HEK293 (cell line): ENCODE measurements around the gene ISX.

Source experiments
- CTCF ChIA-PET: fragments of 350-600 bp; formaldehyde crosslinking; extraction: SDS; loops from one replicate; lab custom pipeline; 2021; ENCODE audit warnings: antibody characterized with exemption; lab: Yijun Ruan, JAX
- POLR2A ChIA-PET: fragments of 300-600 bp; formaldehyde crosslinking; extraction: SDS; loops from one replicate; lab custom pipeline; 2020; ENCODE audit warnings: antibody characterized with exemption, inconsistent platforms; lab: Yijun Ruan, JAX
- H3K27ac ChIP-seq: fragments of 200-500 bp; sonication (Bioruptor generic); 2 replicates; pipeline ENCODE4 v1.5.1; 2014; ENCODE audit warnings: low read depth, low read length, control low read depth, inconsistent platforms; ENCODE audit errors: extremely low read depth
- H3K36me3 ChIP-seq, 2 experiments: fragments of 200-500 bp in 1 of 2; sonication (Bioruptor generic) in 1 of 2; 1 replicate in 1 of 2; 2 replicates in 1 of 2; pipeline ENCODE4 v1.5.1; 2014 to 2017; ENCODE audit warnings: inconsistent platforms in 2 of 2, low read length in 2 of 2; ENCODE audit not compliant: control insufficient read depth in 2 of 2, insufficient read depth in 1 of 2
- H3K4me1 ChIP-seq: fragments of 200-500 bp; sonication (Bioruptor generic); 2 replicates; pipeline ENCODE4 v1.5.1; 2014; ENCODE audit warnings: mild to moderate bottlenecking, low read length, inconsistent platforms; ENCODE audit not compliant: control insufficient read depth, insufficient read depth
- H3K4me3 ChIP-seq: 2 replicates; pipeline ENCODE4 v1.5.1; 2011; ENCODE audit warnings: low read depth, mild to moderate bottlenecking, control low read depth, low read length, moderate library complexity
- H3K9me3 ChIP-seq: fragments of 200-500 bp; sonication (Bioruptor generic); 2 replicates; pipeline ENCODE4 v1.5.1; 2014; ENCODE audit warnings: low read depth, low read length, inconsistent platforms; ENCODE audit not compliant: control insufficient read depth, insufficient read depth
- KLF10 ChIP-seq: fragments of 450-650 bp; IDR thresholded peaks from 2 replicates; pipeline ENCODE4 v1.5.1; 2018; ENCODE audit warnings: missing biosample characterization, mild to moderate bottlenecking, missing genetic modification characterization
- KLF9 ChIP-seq: fragments of 450-650 bp; formaldehyde crosslinking; IDR thresholded peaks from 2 replicates; pipeline ENCODE4 v1.5.1; 2016; ENCODE audit warnings: missing biosample characterization, missing genetic modification characterization, low read depth
- MYNN ChIP-seq: fragments of 450-650 bp; formaldehyde crosslinking; IDR thresholded peaks from 2 replicates; pipeline ENCODE4 v1.5.1; 2016; ENCODE audit warnings: missing biosample characterization, missing genetic modification characterization, borderline replicate concordance
- RBAK ChIP-seq: fragments of 450-650 bp; formaldehyde crosslinking; IDR thresholded peaks from 2 replicates; pipeline ENCODE4 v1.5.1; 2016; ENCODE audit warnings: missing biosample characterization, missing genetic modification characterization
- SALL2 ChIP-seq: fragments of 450-650 bp; formaldehyde crosslinking; IDR thresholded peaks from 2 replicates; pipeline ENCODE4 v1.5.0; 2017; ENCODE audit warnings: missing biosample characterization, mild to moderate bottlenecking, missing genetic modification characterization, borderline replicate concordance
- SP2 ChIP-seq: fragments of 450-650 bp; formaldehyde crosslinking; IDR thresholded peaks from 2 replicates; pipeline ENCODE4 v1.5.1; 2016; ENCODE audit warnings: missing biosample characterization, missing genetic modification characterization
- TCF7L2 ChIP-seq: IDR thresholded peaks from 2 replicates; pipeline ENCODE4 v1.6.1; 2011; ENCODE audit warnings: low read depth, mild to moderate bottlenecking, inconsistent platforms, low read length, moderate library complexity, borderline replicate concordance
- TRIM28 ChIP-seq: IDR thresholded peaks from 2 replicates; pipeline ENCODE4 v1.6.1; 2011; ENCODE audit warnings: low read length, control low read depth, borderline replicate concordance
- ZFP69B ChIP-seq: fragments of 450-650 bp; formaldehyde crosslinking; IDR thresholded peaks from 2 replicates; pipeline ENCODE4 v1.5.1; 2016; ENCODE audit warnings: missing biosample characterization, missing genetic modification characterization
- ZNF138 ChIP-seq: fragments of 450-650 bp; formaldehyde crosslinking; IDR thresholded peaks from 2 replicates; pipeline ENCODE4 v1.5.1; 2016; ENCODE audit warnings: missing biosample characterization, missing genetic modification characterization, borderline replicate concordance
- ZNF221 ChIP-seq: fragments of 450-650 bp; formaldehyde crosslinking; IDR thresholded peaks from 2 replicates; pipeline ENCODE4 v1.5.1; 2017; ENCODE audit warnings: missing biosample characterization, missing genetic modification characterization, borderline replicate concordance
- ZNF350 ChIP-seq: fragments of 450-650 bp; formaldehyde crosslinking; IDR thresholded peaks from 2 replicates; pipeline ENCODE4 v1.5.0; 2017; ENCODE audit warnings: missing biosample characterization, mild to moderate bottlenecking, missing genetic modification characterization
- ZNF366 ChIP-seq: fragments of 450-650 bp; formaldehyde crosslinking; conservative IDR thresholded peaks from 2 replicates; pipeline ENCODE4 v1.5.1; 2016; ENCODE audit warnings: missing biosample characterization, missing genetic modification characterization
- ZNF433 ChIP-seq: fragments of 450-650 bp; formaldehyde crosslinking; IDR thresholded peaks from 2 replicates; pipeline ENCODE4 v1.5.1; 2016; ENCODE audit warnings: missing biosample characterization, missing genetic modification characterization, low read depth
- ZNF571 ChIP-seq: fragments of 450-650 bp; formaldehyde crosslinking; IDR thresholded peaks from 2 replicates; pipeline ENCODE4 v1.5.0; 2017; ENCODE audit warnings: missing biosample characterization, missing genetic modification characterization
- ZNF624 ChIP-seq: fragments of 450-650 bp; formaldehyde crosslinking; IDR thresholded peaks from 2 replicates; pipeline ENCODE4 v1.5.1; 2017; ENCODE audit warnings: missing biosample characterization, missing genetic modification characterization
- ZNF626 ChIP-seq: fragments of 450-650 bp; sonication (Bioruptor Pico); formaldehyde crosslinking; IDR thresholded peaks from 2 replicates; pipeline ENCODE4 v1.5.1; 2018; ENCODE audit warnings: missing biosample characterization, missing genetic modification characterization, inconsistent platforms
- ZNF670 ChIP-seq: fragments of 450-650 bp; formaldehyde crosslinking; IDR thresholded peaks from 2 replicates; pipeline ENCODE4 v1.5.1; 2016; ENCODE audit warnings: missing biosample characterization, missing genetic modification characterization, low read depth
- ZNF677 ChIP-seq: fragments of 450-650 bp; IDR thresholded peaks from 2 replicates; pipeline ENCODE4 v1.5.0; 2018; ENCODE audit warnings: missing biosample characterization, mild to moderate bottlenecking, missing genetic modification characterization, moderate library complexity
- ZNF701 ChIP-seq: fragments of 450-650 bp; formaldehyde crosslinking; IDR thresholded peaks from 2 replicates; pipeline ENCODE4 v1.5.1; 2016; ENCODE audit warnings: missing biosample characterization, missing genetic modification characterization
- ZNF776 ChIP-seq: fragments of 450-650 bp; formaldehyde crosslinking; IDR thresholded peaks from 2 replicates; pipeline ENCODE4 v1.5.0; 2017; ENCODE audit warnings: missing biosample characterization, missing genetic modification characterization, borderline replicate concordance
- ZNF777 ChIP-seq: fragments of 450-650 bp; formaldehyde crosslinking; IDR thresholded peaks from 2 replicates; pipeline ENCODE4 v1.5.1; 2017; ENCODE audit warnings: missing biosample characterization, missing genetic modification characterization, borderline replicate concordance
- ZSCAN16 ChIP-seq: fragments of 450-650 bp; formaldehyde crosslinking; IDR thresholded peaks from 2 replicates; pipeline ENCODE4 v1.5.1; 2016; ENCODE audit warnings: missing biosample characterization, missing genetic modification characterization
- TF ChIP-seq, protein P1 (sequence below): fragments of 450-650 bp; formaldehyde crosslinking; IDR thresholded peaks from 2 replicates; pipeline ENCODE4 v1.5.1; 2016; ENCODE audit warnings: missing biosample characterization, missing genetic modification characterization
- TF ChIP-seq, protein P2 (sequence below): fragments of 450-650 bp; formaldehyde crosslinking; IDR thresholded peaks from 2 replicates; pipeline ENCODE4 v1.5.1; 2016; ENCODE audit warnings: missing biosample characterization, missing genetic modification characterization
- TF ChIP-seq, protein P3 (sequence below): fragments of 450-650 bp; formaldehyde crosslinking; IDR thresholded peaks from 2 replicates; pipeline ENCODE4 v1.5.1; 2016; ENCODE audit warnings: missing biosample characterization, missing genetic modification characterization
- TF ChIP-seq, protein P4 (sequence below): fragments of 450-650 bp; formaldehyde crosslinking; IDR thresholded peaks from 2 replicates; pipeline ENCODE4 v1.5.1; 2016; ENCODE audit warnings: missing biosample characterization, missing genetic modification characterization
- TF ChIP-seq, protein P5 (sequence below): fragments of 450-650 bp; formaldehyde crosslinking; optimal IDR thresholded peaks from 2 replicates; pipeline ENCODE3; 2016; ENCODE audit warnings: missing biosample characterization, mild to moderate bottlenecking, missing genetic modification characterization

ISX gene

DNA sequence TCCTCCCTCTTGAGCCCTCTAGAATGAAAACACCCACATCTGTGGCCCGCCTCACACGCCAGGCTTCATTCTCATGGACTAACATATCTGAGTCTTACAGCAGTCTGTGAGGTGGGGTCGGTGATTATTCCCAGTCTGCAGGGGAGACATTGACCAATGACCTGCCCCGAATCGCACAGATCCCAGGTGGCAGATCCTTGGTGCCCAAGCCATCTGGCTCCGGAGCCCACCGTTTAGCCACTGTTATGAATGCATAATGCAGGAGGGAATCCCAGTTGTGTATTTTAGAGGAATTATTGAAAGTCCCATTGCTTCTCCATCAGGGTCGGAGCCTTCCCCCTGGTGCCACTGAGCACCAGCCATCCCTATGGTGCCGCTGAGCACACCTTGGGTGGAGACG, 47.4 kb downstream of the ISX start:
- Histone ChIP-seq H3K4me1 (no peaks in the 10 kb centered on the region), H3K27ac (no peak overlapping the region), H3K9me3 (no peaks in the 10 kb centered on the region), H3K4me3 (no peak overlapping the region), H3K36me3 (no peaks in the 10 kb centered on the region)
- ChIA-PET CTCF (interaction anchor here (1.1 kb wide), 1 partner anchor 118 kb away, joined by 3 read pairs; no protein-coding TSS in a partner anchor), POLR2A (no interaction called here)
- TF ChIP-seq ZNF777 (tag by site-specific recombination), result no peak
- TF ChIP-seq ZSCAN16 (tag by site-specific recombination), result no peak
- no peak for TF ChIP-seq ZNF677 (tag by site-specific recombination)
- TF ChIP-seq ZNF433 (tag by site-specific recombination), result no peak
- no peak for TF ChIP-seq SP2 (tag by site-specific recombination)
- TF ChIP-seq, protein P1, sequence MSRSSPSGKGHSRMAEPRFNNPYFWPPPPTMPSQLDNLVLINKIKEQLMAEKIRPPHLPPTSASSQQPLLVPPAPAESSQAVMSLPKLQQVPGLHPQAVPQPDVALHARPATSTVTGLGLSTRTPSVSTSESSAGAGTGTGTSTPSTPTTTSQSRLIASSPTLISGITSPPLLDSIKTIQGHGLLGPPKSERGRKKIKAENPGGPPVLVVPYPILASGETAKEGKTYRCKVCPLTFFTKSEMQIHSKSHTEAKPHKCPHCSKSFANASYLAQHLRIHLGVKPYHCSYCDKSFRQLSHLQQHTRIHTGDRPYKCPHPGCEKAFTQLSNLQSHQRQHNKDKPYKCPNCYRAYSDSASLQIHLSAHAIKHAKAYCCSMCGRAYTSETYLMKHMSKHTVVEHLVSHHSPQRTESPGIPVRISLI, result no peak
- no peak for TF ChIP-seq KLF9 (tag by site-specific recombination)
- no peak for TF ChIP-seq ZNF670
- no peak for TF ChIP-seq ZNF701 (tag by site-specific recombination)
- no peak for TF ChIP-seq ZNF221 (tag by site-specific recombination)
- no peak for TF ChIP-seq RBAK (tag by site-specific recombination)
- TF ChIP-seq, protein P2, sequence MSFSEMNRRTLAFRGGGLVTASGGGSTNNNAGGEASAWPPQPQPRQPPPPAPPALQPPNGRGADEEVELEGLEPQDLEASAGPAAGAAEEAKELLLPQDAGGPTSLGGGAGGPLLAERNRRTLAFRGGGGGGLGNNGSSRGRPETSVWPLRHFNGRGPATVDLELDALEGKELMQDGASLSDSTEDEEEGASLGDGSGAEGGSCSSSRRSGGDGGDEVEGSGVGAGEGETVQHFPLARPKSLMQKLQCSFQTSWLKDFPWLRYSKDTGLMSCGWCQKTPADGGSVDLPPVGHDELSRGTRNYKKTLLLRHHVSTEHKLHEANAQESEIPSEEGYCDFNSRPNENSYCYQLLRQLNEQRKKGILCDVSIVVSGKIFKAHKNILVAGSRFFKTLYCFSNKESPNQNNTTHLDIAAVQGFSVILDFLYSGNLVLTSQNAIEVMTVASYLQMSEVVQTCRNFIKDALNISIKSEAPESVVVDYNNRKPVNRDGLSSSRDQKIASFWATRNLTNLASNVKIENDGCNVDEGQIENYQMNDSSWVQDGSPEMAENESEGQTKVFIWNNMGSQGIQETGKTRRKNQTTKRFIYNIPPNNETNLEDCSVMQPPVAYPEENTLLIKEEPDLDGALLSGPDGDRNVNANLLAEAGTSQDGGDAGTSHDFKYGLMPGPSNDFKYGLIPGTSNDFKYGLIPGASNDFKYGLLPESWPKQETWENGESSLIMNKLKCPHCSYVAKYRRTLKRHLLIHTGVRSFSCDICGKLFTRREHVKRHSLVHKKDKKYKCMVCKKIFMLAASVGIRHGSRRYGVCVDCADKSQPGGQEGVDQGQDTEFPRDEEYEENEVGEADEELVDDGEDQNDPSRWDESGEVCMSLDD, result no peak
- no peak for TF ChIP-seq ZNF366 (tag by site-specific recombination)
- TF ChIP-seq, protein P3, sequence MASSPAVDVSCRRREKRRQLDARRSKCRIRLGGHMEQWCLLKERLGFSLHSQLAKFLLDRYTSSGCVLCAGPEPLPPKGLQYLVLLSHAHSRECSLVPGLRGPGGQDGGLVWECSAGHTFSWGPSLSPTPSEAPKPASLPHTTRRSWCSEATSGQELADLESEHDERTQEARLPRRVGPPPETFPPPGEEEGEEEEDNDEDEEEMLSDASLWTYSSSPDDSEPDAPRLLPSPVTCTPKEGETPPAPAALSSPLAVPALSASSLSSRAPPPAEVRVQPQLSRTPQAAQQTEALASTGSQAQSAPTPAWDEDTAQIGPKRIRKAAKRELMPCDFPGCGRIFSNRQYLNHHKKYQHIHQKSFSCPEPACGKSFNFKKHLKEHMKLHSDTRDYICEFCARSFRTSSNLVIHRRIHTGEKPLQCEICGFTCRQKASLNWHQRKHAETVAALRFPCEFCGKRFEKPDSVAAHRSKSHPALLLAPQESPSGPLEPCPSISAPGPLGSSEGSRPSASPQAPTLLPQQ, result no peak

DNA sequence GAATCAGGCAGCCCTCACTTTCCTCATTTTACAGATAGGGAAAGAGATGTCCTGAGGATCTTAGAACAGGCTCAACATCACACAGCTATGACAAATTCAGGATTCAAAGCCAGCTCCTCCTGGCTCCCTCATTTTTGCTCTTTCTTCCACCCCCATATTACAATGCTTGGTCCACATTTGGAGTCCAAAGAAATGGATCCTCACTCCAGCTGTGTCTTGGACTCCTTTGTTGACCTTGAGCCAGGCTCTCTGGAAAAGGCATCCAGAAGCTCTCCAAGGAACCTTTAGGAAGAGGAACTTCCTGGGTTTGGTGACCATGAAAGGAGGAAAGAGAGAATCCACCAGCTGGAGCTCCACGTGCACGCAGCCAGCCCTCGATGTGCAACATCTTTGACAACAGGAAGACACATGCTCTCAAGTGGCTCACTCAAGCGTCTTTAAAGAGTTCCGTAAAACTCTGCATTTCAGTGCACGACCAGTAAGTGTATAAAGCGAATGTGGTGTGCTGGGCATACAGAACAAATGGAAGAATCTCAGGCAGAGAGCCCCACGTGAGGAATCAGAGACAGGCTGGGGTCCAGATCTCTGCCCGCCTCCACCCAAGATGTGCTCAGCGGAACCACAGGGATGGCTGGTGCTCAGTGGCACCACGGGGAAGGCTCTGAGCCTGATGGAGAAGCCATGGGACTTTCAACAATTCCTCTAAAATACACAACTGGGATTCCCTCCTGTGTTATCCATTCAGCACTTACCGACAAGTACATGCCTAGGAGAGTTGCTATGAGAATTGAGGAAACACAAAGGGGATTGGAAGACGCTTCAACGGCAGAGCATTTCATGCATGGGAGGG, 48.4 kb downstream of the ISX start:
- no peaks in the 10 kb centered on the region for H3K9me3 ChIP-seq
- POLR2A ChIA-PET, result no interaction called here
- H3K4me3 ChIP-seq, result no peak overlapping the region
- H3K4me1 ChIP-seq, result no peaks in the 10 kb centered on the region
- H3K27ac ChIP-seq, result no peak overlapping the region
- CTCF ChIA-PET, result interaction anchor here (1.1 kb wide), 1 partner anchor 117 kb away, joined by 3 read pairs; no protein-coding TSS in a partner anchor
- no peaks in the 10 kb centered on the region for H3K36me3 ChIP-seq
- TF ChIP-seq ZNF571 (no peak), ZNF221 (tag by site-specific recombination) (no peak), ZNF366 (tag by site-specific recombination) (no peak), ZNF138 (tag by site-specific recombination) (no peak), ZNF626 (no peak), ZFP69B (tag by site-specific recombination) (no peak), MYNN (no peak), ZNF350 (tag by site-specific recombination) (no peak), TCF7L2 (no peak), TRIM28 (no peak), KLF10 (no peak), SALL2 (no peak), ZNF624 (tag by site-specific recombination) (no peak), ZNF776 (tag by site-specific recombination) (no peak)
- TF ChIP-seq, protein P4, sequence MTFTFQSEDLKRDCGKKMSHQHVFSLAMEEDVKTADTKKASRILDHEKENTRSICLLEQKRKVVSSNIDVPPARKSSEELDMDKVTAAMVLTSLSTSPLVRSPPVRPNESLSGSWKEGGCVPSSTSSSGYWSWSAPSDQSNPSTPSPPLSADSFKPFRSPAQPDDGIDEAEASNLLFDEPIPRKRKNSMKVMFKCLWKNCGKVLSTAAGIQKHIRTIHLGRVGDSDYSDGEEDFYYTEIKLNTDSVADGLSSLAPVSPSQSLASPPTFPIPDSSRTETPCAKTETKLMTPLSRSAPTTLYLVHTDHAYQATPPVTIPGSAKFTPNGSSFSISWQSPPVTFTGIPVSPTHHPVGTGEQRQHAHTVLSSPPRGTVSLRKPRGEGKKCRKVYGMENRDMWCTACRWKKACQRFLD (tag by site-specific recombination), result no peak
- TF ChIP-seq, protein P5, sequence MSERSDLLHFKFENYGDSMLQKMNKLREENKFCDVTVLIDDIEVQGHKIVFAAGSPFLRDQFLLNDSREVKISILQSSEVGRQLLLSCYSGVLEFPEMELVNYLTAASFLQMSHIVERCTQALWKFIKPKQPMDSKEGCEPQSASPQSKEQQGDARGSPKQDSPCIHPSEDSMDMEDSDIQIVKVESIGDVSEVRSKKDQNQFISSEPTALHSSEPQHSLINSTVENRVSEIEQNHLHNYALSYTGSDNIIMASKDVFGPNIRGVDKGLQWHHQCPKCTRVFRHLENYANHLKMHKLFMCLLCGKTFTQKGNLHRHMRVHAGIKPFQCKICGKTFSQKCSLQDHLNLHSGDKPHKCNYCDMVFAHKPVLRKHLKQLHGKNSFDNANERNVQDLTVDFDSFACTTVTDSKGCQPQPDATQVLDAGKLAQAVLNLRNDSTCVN (tag by site-specific recombination), result no peak
